ENCODE measurements around the gene SLC26A11.
"Not testable (repeated sequence)": the region's sequence is repeated elsewhere in the genome, so short reads cannot be mapped to it uniquely, and the experiment has no call there.

SLC26A11 gene

DNA sequence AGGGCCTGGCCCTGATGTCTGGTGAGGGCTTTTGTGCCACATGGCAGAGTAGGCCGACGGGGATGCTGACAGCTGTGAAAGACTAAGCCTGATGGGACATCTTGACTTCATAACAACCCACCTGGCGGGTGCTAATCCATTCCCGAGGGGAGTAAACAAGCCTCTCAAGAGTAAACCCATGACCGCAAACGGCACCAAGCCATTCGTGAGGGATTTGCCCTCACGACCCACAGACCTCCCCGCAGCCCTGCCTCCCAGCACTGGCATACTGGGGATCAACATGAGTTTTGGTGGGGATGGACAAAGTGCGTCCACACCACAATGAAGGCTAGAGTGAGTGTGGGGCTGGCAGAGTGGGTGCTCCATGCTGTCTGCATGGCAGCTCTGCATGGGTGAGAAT lies 52.1 kb downstream of the SLC26A11 start:
- in situ Hi-C loops (cut with HindIII; ENCODE audit: low sequenced_read_pairs): no loop called here
- no peak overlapping the region for H3K4me3 ChIP-seq (ENCODE audit: low read depth, low read length)
- TF ChIP-seq, protein P1, sequence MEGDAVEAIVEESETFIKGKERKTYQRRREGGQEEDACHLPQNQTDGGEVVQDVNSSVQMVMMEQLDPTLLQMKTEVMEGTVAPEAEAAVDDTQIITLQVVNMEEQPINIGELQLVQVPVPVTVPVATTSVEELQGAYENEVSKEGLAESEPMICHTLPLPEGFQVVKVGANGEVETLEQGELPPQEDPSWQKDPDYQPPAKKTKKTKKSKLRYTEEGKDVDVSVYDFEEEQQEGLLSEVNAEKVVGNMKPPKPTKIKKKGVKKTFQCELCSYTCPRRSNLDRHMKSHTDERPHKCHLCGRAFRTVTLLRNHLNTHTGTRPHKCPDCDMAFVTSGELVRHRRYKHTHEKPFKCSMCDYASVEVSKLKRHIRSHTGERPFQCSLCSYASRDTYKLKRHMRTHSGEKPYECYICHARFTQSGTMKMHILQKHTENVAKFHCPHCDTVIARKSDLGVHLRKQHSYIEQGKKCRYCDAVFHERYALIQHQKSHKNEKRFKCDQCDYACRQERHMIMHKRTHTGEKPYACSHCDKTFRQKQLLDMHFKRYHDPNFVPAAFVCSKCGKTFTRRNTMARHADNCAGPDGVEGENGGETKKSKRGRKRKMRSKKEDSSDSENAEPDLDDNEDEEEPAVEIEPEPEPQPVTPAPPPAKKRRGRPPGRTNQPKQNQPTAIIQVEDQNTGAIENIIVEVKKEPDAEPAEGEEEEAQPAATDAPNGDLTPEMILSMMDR (IDR thresholded peaks at IDR 0.05; ENCODE audit: low read depth, low read length, missing control alignments): no peak
- no peak for DNase-seq (ENCODE audit: low read depth)

DNA sequence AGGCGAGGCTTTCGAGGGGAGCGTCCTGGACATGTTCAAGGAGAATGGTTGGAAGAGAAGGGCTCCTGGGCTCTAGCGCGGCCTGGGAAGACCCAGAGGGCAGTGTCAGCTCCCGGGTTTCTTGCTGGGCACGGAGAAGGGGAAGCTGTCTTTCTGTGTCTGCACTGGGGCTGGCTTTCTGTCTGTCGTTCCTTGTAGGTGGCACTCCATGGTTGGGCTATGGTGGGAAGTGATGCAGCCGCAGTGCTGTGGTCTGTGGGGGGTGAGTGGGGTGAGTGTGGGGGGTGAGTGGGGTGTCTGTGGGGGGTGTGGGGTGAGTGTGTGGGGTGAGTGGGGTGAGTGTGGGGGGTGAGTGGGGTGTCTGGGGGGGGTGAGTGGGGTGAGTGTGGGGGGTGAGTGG lies 54.1 kb downstream of the SLC26A11 start:
- no peak for DNase-seq (ENCODE audit: low read depth)
- in situ Hi-C loops (cut with HindIII; ENCODE audit: low sequenced_read_pairs): no loop called here
- TF ChIP-seq, protein P1 (IDR thresholded peaks at IDR 0.05; ENCODE audit: low read depth, low read length, missing control alignments): no peak
- H3K4me3 ChIP-seq (ENCODE audit: low read depth, low read length): no peak overlapping the region

DNA sequence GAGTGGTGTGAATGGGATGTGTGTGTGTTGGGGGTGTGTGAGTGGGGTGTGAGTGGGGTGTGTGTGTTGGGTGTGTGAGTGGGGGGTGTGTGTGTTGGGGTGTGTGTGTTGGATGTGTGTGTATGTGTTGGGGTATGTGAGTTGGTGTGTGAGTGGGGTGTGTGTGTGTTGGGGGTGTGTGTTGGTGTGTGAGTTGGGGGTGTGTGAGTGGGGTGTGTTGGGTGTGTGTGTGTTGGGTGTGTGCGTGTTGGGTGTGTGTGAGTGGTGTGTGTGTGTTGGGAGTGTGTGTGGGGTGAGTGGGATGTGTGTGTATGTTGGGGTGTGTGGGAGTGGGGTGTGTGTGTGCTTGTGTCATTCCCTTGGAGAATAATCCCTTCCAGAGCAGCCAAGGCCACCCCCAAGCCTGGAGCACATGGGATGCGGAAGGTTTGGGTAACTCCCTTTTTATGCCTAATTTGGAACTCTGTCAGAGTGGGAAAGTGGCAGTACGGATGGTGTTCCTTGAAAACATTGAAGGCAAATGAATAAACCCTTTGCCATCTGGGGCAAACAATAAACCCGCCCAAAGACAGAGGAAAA lies 54.7 kb downstream of the SLC26A11 start:
- TF ChIP-seq, protein P1 (IDR thresholded peaks at IDR 0.05; ENCODE audit: low read depth, low read length, missing control alignments): no peak
- in situ Hi-C loops (cut with HindIII; ENCODE audit: low sequenced_read_pairs): no loop called here

DNA sequence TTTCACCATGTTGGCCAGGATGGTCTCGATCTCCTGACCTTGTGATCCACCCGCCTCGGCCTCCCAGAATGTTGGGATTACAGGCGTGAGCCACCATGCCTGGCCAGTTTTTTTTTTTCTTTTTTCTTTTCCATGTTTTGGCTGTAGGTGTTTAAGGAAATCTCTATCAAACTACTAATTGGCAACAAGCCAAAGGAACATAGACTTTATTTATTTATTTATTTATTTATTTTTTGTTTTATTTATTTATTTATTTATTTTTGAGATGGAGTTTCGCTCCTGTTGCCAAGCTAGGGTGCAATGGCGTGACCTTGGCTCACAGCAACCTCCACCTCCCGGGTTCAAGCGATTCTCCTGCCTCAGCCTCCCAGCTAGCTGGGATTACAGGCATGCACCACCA lies 55.6 kb downstream of the SLC26A11 start:
- DNase-seq (ENCODE audit: low read depth); H3K4me3 ChIP-seq (ENCODE audit: low read depth, low read length); in situ Hi-C loops (cut with HindIII; ENCODE audit: low sequenced_read_pairs): not testable (repeated sequence)

More for the DNA sequence above, 54.7 kb downstream of the SLC26A11 start:
- no peak overlapping the region for H3K4me3 ChIP-seq (ENCODE audit: low read depth, low read length)
- no peak for DNase-seq (ENCODE audit: low read depth)

DNA sequence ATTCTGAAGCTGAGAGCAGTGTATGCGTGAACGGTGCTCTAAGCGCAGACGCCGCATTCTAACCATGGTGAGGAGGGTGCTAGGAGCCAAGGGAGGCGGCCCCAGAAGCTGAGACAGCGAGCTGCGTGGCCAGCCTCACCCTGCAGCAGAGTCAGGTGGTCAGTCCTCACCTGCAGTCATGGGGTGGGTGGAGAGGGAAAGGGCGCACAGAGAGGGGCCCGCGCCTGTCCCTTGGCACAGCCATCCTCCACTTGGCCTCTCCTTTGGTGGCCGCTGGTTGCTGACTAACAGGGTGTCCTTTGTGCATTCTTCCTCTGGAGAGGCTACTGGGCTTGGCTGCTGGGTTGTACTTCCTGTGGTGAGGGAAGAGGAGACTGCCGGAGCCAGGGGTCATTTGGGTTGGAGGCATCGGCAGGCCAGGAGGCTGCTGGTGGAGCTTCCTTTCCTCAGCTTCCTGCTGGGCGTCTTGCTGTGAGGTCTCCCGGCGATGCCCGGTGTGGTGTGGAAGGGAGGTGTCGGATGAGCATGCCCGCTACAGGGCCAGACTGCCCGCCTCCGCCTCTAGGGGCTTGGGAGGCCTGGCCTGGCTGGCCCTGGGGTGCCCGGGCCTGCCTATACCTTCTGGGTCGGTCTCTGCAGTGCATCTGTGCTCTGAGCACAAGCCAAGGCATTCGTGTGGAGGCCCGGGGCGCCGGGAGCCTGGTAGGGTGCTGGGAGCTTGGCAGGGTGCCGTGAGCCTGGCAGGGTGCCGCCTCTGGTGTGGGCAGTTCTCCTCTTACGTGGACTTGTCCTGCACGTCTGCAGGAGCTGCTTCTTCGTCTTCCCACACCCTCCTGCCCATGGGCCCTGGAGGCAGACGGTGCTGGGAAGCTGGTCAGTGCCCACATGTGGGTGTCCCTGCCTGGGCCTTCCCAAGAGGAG lies 57.8 kb downstream of the SLC26A11 start:
- no peak overlapping the region for H3K4me3 ChIP-seq (ENCODE audit: low read depth, low read length)
- TF ChIP-seq, protein P1 (IDR thresholded peaks at IDR 0.05; ENCODE audit: low read depth, low read length, missing control alignments): no peak
- in situ Hi-C loops (cut with HindIII; ENCODE audit: low sequenced_read_pairs): no loop called here
- no peak for DNase-seq (ENCODE audit: low read depth)

DNA sequence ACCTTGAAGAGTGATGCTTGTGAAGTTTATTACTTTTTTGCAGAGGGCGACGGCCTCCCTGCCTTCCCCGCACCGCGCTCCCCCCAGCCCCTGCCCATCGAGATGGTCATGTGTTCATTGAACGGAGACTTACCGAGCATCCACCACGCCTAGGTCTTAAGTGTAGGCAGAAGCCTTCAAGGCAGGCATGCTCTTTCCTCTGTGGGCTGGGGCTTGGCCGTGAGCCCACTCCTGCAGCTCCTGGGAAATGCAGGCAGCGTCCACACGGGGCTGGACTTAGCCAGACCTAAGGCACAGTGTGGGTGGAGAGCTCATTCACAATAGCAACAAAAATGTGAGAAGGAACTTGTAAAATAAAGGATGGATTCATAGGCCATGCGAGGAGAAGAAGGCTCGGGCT lies 59.7 kb downstream of the SLC26A11 start:
- DNase-seq (ENCODE audit: low read depth): peak; percentile 92
- TF ChIP-seq, protein P1 (IDR thresholded peaks at IDR 0.05; ENCODE audit: low read depth, low read length, missing control alignments): peak; percentile 41
- no peak overlapping the region for H3K4me3 ChIP-seq (ENCODE audit: low read depth, low read length)
- in situ Hi-C loops (cut with HindIII; ENCODE audit: low sequenced_read_pairs): no loop called here

DNA sequence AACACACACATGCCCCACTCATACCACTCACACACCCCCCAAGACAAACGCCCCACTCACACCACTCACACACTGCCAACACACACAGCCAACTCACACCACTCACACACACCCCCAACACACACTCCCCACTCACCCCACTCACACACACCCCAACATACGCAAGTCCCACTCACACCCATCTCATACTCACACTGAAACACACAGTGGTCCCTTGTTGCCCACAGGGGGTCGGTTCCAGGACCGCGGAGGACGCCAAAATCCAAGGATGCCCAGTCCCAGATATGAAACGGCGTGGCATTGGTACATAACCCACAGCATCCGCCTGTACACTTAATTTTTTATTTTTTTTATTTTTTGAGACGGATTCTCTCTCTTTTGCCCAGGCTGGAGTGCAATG lies 61.3 kb downstream of the SLC26A11 start:
- in situ Hi-C loops (cut with HindIII; ENCODE audit: low sequenced_read_pairs): no loop called here
- TF ChIP-seq, protein P1 (IDR thresholded peaks at IDR 0.05; ENCODE audit: low read depth, low read length, missing control alignments): no peak
- H3K4me3 ChIP-seq (ENCODE audit: low read depth, low read length): no peak overlapping the region
- DNase-seq (ENCODE audit: low read depth): no peak
